Uterus (tissue), 4 donors: Measurements from ENCODE around the gene GRK5. TPM values are rescaled to one million over a fixed set of nuclear protein-coding genes. Genes with fewer than 3 reads are reported as not detected.

ENCODE experiments used
- DNase-seq, 2 donors: peaks; one replicate each; pipeline ENCODE4 v3.0.0-alpha.2; 2019 to 2020
- H3K27ac ChIP-seq, 2 donors: fragments of 200-600 bp; sonication (generic); 1 replicate in 1 of 2; 2 replicates in 1 of 2; pipeline ENCODE4 v1.5.1; 2016 to 2018
- H3K27me3 ChIP-seq, 2 donors: fragments of 200-600 bp; sonication (generic); one replicate each; pipeline ENCODE4 v1.5.1; 2018 to 2019; ENCODE audit warnings: control low read depth in 1 of 2
- H3K36me3 ChIP-seq, 2 donors: fragments of 200-600 bp; sonication (generic); one replicate each; pipeline ENCODE4 v1.5.1; 2019; ENCODE audit warnings: control low read depth in 1 of 2
- H3K4me1 ChIP-seq, 2 donors: fragments of 200-600 bp; sonication (generic); one replicate each; pipeline ENCODE4 v1.5.1; 2018 to 2019; ENCODE audit warnings: control low read depth in 1 of 2
- H3K4me3 ChIP-seq, 2 donors: fragments of 200-600 bp; sonication (generic); 1 replicate in 1 of 2; 2 replicates in 1 of 2; pipeline ENCODE4 v1.5.1; 2018 to 2019; ENCODE audit warnings: mild to moderate bottlenecking in 1 of 2
- H3K9me3 ChIP-seq, 2 donors: fragments of 200-600 bp; sonication (generic); one replicate each; pipeline ENCODE4 v1.5.1; 2019; ENCODE audit warnings: control low read depth in 1 of 2
- CTCF ChIP-seq, 4 experiments: fragments of 200-600 bp in 2 of 4; fragments of 450-650 bp in 2 of 4; sonication (generic) in 2 of 4; IDR thresholded peaks; one replicate each; pipeline ENCODE4 v1.5.1; 2016 to 2019; ENCODE audit warnings: antibody characterized with exemption in 4 of 4, mild to moderate bottlenecking in 2 of 4, moderate library complexity in 1 of 4
- POLR2A ChIP-seq, 2 donors: fragments of 450-650 bp; IDR thresholded peaks; one replicate each; pipeline ENCODE4 v1.6.1; 2016; ENCODE audit warnings: antibody characterized with exemption in 2 of 2, mild to moderate bottlenecking in 1 of 2, moderate library complexity in 1 of 2
- intact Hi-C: fragments of 100-400 bp; cut with DNase I; formaldehyde crosslinking; loops from one replicate; pipeline ENCODE4 v1.15.1; 2023; ENCODE audit warnings: low total_unique reads
- total RNA-seq, 4 donors: library from RNA; depleted of rRNA in 3 of 4; stranded (reverse); fragments of >200 nt in 3 of 4; gene quantifications; one replicate each; pipeline versions ENCODE4 v1.1.0 to v1.2.4, GENCODE V29; 2014 to 2023
- donor health status: DM: yes; HTN: yes; CAD: no.

Gene GRK5
- total RNA-seq, 4 donors from 2014 or later, result 11.6 to 34.6 (median 14.1) TPM

GRCh38 chr10:119318411-119319160 lies 111.2 kb downstream of the GRK5 start:
- no peaks in the 10 kb centered on the region for H3K4me1 ChIP-seq
- no peaks in the 10 kb centered on the region for H3K36me3 ChIP-seq
- intact Hi-C loops, result no loop called here
- H3K27ac ChIP-seq, result no peak overlapping the region
- no peak for TF ChIP-seq POLR2A (IDR thresholded peaks at IDR 0.05)
- no peak for TF ChIP-seq CTCF (IDR thresholded peaks at IDR 0.05)
- no peaks in the 10 kb centered on the region for H3K9me3 ChIP-seq
- no peaks in the 10 kb centered on the region for H3K27me3 ChIP-seq
- DNase-seq, result no peak
- H3K4me3 ChIP-seq, result no peak overlapping the region

- Histone ChIP-seq H3K36me3 (no peaks in the 10 kb centered on the region), H3K27me3 (no peaks in the 10 kb centered on the region), H3K4me3 (no peak overlapping the region), H3K9me3 (no peaks in the 10 kb centered on the region), H3K4me1 (no peaks in the 10 kb centered on the region), H3K27ac (no peak overlapping the region)
- intact Hi-C loops, result no loop called here
- no peak for DNase-seq
- TF ChIP-seq POLR2A (IDR thresholded peaks at IDR 0.05) (no peak), CTCF (IDR thresholded peaks at IDR 0.05) (no peak)
Observed at GRCh38 chr10:119319161-119319919, 112.0 kb downstream of the GRK5 start.

- Histone ChIP-seq H3K27me3 (no peaks in the 10 kb centered on the region), H3K9me3 (no peaks in the 10 kb centered on the region), H3K4me3 (no peak overlapping the region), H3K4me1 (no peaks in the 10 kb centered on the region), H3K27ac (no peak overlapping the region), H3K36me3 (no peaks in the 10 kb centered on the region)
- intact Hi-C loops, result no loop called here
- DNase-seq, result no peak
- TF ChIP-seq POLR2A (IDR thresholded peaks at IDR 0.05), result no peak
- TF ChIP-seq CTCF (IDR thresholded peaks at IDR 0.05), result no peak
Observed at GRCh38 chr10:119319920-119320258, 112.5 kb downstream of the GRK5 start.

- no peak for DNase-seq
- no peaks in the 10 kb centered on the region for H3K9me3 ChIP-seq
- H3K4me3 ChIP-seq, result no peak overlapping the region
- H3K27me3 ChIP-seq, result no peaks in the 10 kb centered on the region
- TF ChIP-seq POLR2A (IDR thresholded peaks at IDR 0.05) (no peak), CTCF (IDR thresholded peaks at IDR 0.05) (no peak)
- H3K36me3 ChIP-seq, result no peaks in the 10 kb centered on the region
- H3K4me1 ChIP-seq, result no peaks in the 10 kb centered on the region
- intact Hi-C loops, result no loop called here
- no peak overlapping the region for H3K27ac ChIP-seq
Observed at GRCh38 chr10:119320981-119321380, 113.6 kb downstream of the GRK5 start.
